PFSK-1 (cell line): ENCODE measurements around the gene PDE3A.

Source experiments
- POLR2AphosphoS5 ChIP-seq: IDR thresholded peaks from 2 replicates; pipeline ENCODE4 v1.6.1; 2012; ENCODE audit warnings: low read depth, mild to moderate bottlenecking, control low read depth, low read length, moderate library complexity
- REST ChIP-seq, 2 experiments: IDR thresholded peaks; 2 replicates each; pipeline versions ENCODE4 v1.6.1 to v1.8.0; 2011 to 2012; ENCODE audit warnings: low read depth in 2 of 2, low read length in 2 of 2, control low read depth in 1 of 2, inconsistent platforms in 1 of 2, mild to moderate bottlenecking in 1 of 2, moderate library complexity in 1 of 2; ENCODE audit not compliant: insufficient read depth in 1 of 2

- TF ChIP-seq REST (IDR thresholded peaks at IDR 0.05; ENCODE audit: insufficient read depth in 1 of 2, low read depth in 2 of 2, low read length in 2 of 2): no peak
- TF ChIP-seq POLR2AphosphoS5: no peak
These were observed 152.2 kb downstream of the PDE3A start for GRCh38 chr12:20520532-20520931.
